IMR-90 (cell line): ENCODE results near the gene GAPVD1. TPM values are rescaled to one million over a fixed set of nuclear protein-coding genes. Genes with fewer than 3 reads are reported as not detected.

ENCODE experiments used
- ATAC-seq: fragments of 200-7000 bp; cut with Tn5 transposase; 2 replicates; pipeline ENCODE4 v1.9.1; 2020; ENCODE audit warnings: low read depth, mild to moderate bottlenecking, moderate library complexity
- BruUV-seq: library from RNA; stranded (reverse); fragments of 400-500 nt; replicated peaks from 2 replicates; lab custom pipeline; 2021; lab: Mats Ljungman, UMichigan
- CTCF ChIA-PET: fragments of 300-600 bp; formaldehyde crosslinking; extraction: SDS; loops from one replicate; lab custom pipeline; 2021; ENCODE audit warnings: antibody characterized with exemption; lab: Yijun Ruan, JAX
- POLR2A ChIA-PET: fragments of 300-600 bp; sonication (Branson Sonifier 250); formaldehyde crosslinking; loops from one replicate; lab custom pipeline; 2022; ENCODE audit warnings: antibody characterized with exemption; ENCODE audit not compliant: unreplicated experiment; lab: Charles Lee
- DNase-seq: peaks from one replicate; pipeline ENCODE4 v3.0.0; 2013
- H2AFZ ChIP-seq: replicated peaks from 2 replicates; pipeline ENCODE3; 2013; ENCODE audit warnings: low read length, mild to moderate bottlenecking; ENCODE audit not compliant: poor library complexity
- H2AK5ac ChIP-seq: 2 replicates; pipeline ENCODE4 v1.6.1; 2013; ENCODE audit warnings: low read depth, low read length, inconsistent platforms
- H2AK9ac ChIP-seq: replicated peaks from 2 replicates; pipeline ENCODE3; 2013; ENCODE audit warnings: mild to moderate bottlenecking, low read depth, low read length, moderate library complexity; ENCODE audit not compliant: poor library complexity
- H2BK120ac ChIP-seq: 2 replicates; pipeline ENCODE4 v1.6.1; 2013; ENCODE audit warnings: low read depth, low read length, inconsistent platforms
- H2BK15ac ChIP-seq: 3 replicates; pipeline ENCODE4 v1.6.1; 2013; ENCODE audit warnings: low read depth, low read length, inconsistent platforms
- H2BK20ac ChIP-seq: 2 replicates; pipeline ENCODE4 v1.6.1; 2013; ENCODE audit warnings: low read depth, mild to moderate bottlenecking, inconsistent platforms, low read length, moderate library complexity
- H2BK5ac ChIP-seq: 2 replicates; pipeline ENCODE4 v1.6.1; 2013; ENCODE audit warnings: mild to moderate bottlenecking, low read depth, low read length, inconsistent platforms; ENCODE audit not compliant: poor library complexity, severe bottlenecking
- H3K14ac ChIP-seq: replicated peaks from 2 replicates; pipeline ENCODE4 v1.6.1; 2013; ENCODE audit warnings: low read depth, low read length, inconsistent platforms
- H3K18ac ChIP-seq: 2 replicates; pipeline ENCODE4 v1.6.1; 2013; ENCODE audit warnings: low read depth, low read length, control low read depth
- H3K23ac ChIP-seq: 2 replicates; pipeline ENCODE4 v1.6.1; 2013; ENCODE audit warnings: low read depth, low read length, inconsistent platforms
- H3K27ac ChIP-seq: 2 replicates; pipeline ENCODE4 v1.5.1; 2013; ENCODE audit warnings: mild to moderate bottlenecking, control low read depth, low read length; ENCODE audit not compliant: insufficient read depth
- H3K27me3 ChIP-seq: 2 replicates; pipeline ENCODE4 v1.6.1; 2013; ENCODE audit warnings: low read length; ENCODE audit not compliant: control insufficient read depth, insufficient read depth
- H3K36me3 ChIP-seq: 2 replicates; pipeline ENCODE4 v1.6.1; 2013; ENCODE audit warnings: low read length, mixed read lengths; ENCODE audit not compliant: control insufficient read depth, insufficient read depth
- H3K4ac ChIP-seq: 2 replicates; pipeline ENCODE4 v1.6.1; 2013; ENCODE audit warnings: low read depth, low read length, inconsistent platforms
- H3K4me1 ChIP-seq: 2 replicates; pipeline ENCODE4 v1.6.1; 2013; ENCODE audit warnings: low read length, mixed read lengths; ENCODE audit not compliant: control insufficient read depth, insufficient read depth
- H3K4me2 ChIP-seq: 2 replicates; pipeline ENCODE4 v1.6.1; 2013; ENCODE audit warnings: low read depth, mild to moderate bottlenecking, control low read depth, low read length, moderate library complexity
- H3K4me3 ChIP-seq: 2 replicates; pipeline ENCODE4 v1.5.1; 2013; ENCODE audit warnings: low read depth, mild to moderate bottlenecking, control low read depth, low read length, moderate library complexity; ENCODE audit not compliant: insufficient read depth
- H3K56ac ChIP-seq: 2 replicates; pipeline ENCODE4 v1.6.1; 2013; ENCODE audit warnings: low read length, inconsistent platforms; ENCODE audit not compliant: insufficient read depth; ENCODE audit errors: extremely low read depth
- H3K79me1 ChIP-seq, 2 experiments: 2 replicates each; pipeline ENCODE4 v1.6.1; 2013; ENCODE audit warnings: low read length in 2 of 2, inconsistent platforms in 1 of 2, low read depth in 1 of 2
- H3K9ac ChIP-seq: 2 replicates; pipeline ENCODE4 v1.6.1; 2013; ENCODE audit warnings: low read depth, low read length, control low read depth
- H3K9me1 ChIP-seq: 2 replicates; pipeline ENCODE4 v1.6.1; 2013; ENCODE audit warnings: low read length, inconsistent platforms; ENCODE audit not compliant: insufficient read depth
- H3K9me3 ChIP-seq: 2 replicates; pipeline ENCODE4 v1.6.1; 2013; ENCODE audit warnings: low read length; ENCODE audit not compliant: control insufficient read depth, insufficient read depth
- H4K20me1 ChIP-seq: 2 replicates; pipeline ENCODE4 v1.6.1; 2013; ENCODE audit warnings: low read length, inconsistent platforms; ENCODE audit not compliant: insufficient read depth
- H4K5ac ChIP-seq: 2 replicates; pipeline ENCODE4 v1.6.1; 2013; ENCODE audit warnings: mild to moderate bottlenecking, low read depth, low read length, control low read depth
- H4K8ac ChIP-seq, 2 experiments: 2 replicates each; pipeline ENCODE4 v1.6.1; 2013; ENCODE audit warnings: low read depth in 2 of 2, low read length in 2 of 2, control low read depth in 1 of 2, inconsistent platforms in 1 of 2
- H4K91ac ChIP-seq: 2 replicates; pipeline ENCODE4 v1.6.1; 2013; ENCODE audit warnings: low read depth, low read length, inconsistent platforms; ENCODE audit not compliant: insufficient read depth
- CEBPB ChIP-seq: IDR thresholded peaks from 2 replicates; pipeline ENCODE4 v1.6.1; 2012; ENCODE audit warnings: low read depth, low read length, improper control_type of control experiment
- ELK1 ChIP-seq: fragments of 150-350 bp; IDR thresholded peaks from 2 replicates; pipeline ENCODE4 v1.6.1; 2016; ENCODE audit warnings: low read depth, mild to moderate bottlenecking, low read length, moderate library complexity, borderline replicate concordance
- FOS ChIP-seq: fragments of 150-350 bp; IDR thresholded peaks from 2 replicates; pipeline ENCODE4 v1.6.1; 2016; ENCODE audit warnings: low read depth, low read length
- MAZ ChIP-seq: IDR thresholded peaks from 2 replicates; pipeline ENCODE4 v1.6.1; 2012; ENCODE audit warnings: low read depth, mild to moderate bottlenecking, low read length, improper control_type of control experiment, moderate library complexity, borderline replicate concordance
- MXI1 ChIP-seq: IDR thresholded peaks from 2 replicates; pipeline ENCODE4 v1.6.1; 2012; ENCODE audit warnings: low read depth, mild to moderate bottlenecking, low read length, moderate library complexity, borderline replicate concordance
- NFE2L2 ChIP-seq: fragments of 150-350 bp; IDR thresholded peaks from 2 replicates; pipeline ENCODE4 v1.6.1; 2016; ENCODE audit warnings: low read depth, mild to moderate bottlenecking, low read length
- POLR2A ChIP-seq: IDR thresholded peaks from 2 replicates; pipeline ENCODE4 v1.6.1; 2012; ENCODE audit warnings: mild to moderate bottlenecking, low read depth, low read length
- RAD21 ChIP-seq: IDR thresholded peaks from 2 replicates; pipeline ENCODE4 v1.6.1; 2012; ENCODE audit warnings: low read length, improper control_type of control experiment
- RCOR1 ChIP-seq: IDR thresholded peaks from 2 replicates; pipeline ENCODE4 v1.6.1; 2012; ENCODE audit warnings: mild to moderate bottlenecking, low read length, improper control_type of control experiment; ENCODE audit not compliant: insufficient replicate concordance
- SMC3 ChIP-seq: fragments of 150-350 bp; IDR thresholded peaks from 2 replicates; pipeline ENCODE4 v1.6.1; 2016; ENCODE audit warnings: low read depth, mild to moderate bottlenecking, antibody characterized with exemption, low read length, moderate library complexity
- USF2 ChIP-seq: fragments of 150-350 bp; IDR thresholded peaks from 2 replicates; pipeline ENCODE4 v1.6.1; 2017; ENCODE audit warnings: mild to moderate bottlenecking, antibody characterized with exemption, low read length, low read depth
- WGBS, 2 experiments: methylation state at CpG; one replicate each; pipeline versions ENCODE4 v1.1.5 to v1.1.7; 2013; ENCODE audit warnings: missing lambda C conversion rate in 2 of 2; ENCODE audit not compliant: insufficient read length in 1 of 2; ENCODE audit errors: extremely low coverage in 2 of 2; 5-methylcytosine and 5-hydroxymethylcytosine counted together
- dilution Hi-C: fragments of 300-500 bp; cut with HindIII; formaldehyde crosslinking; loops from one replicate; pipeline ENCODE4 v1.14.3; 2018; ENCODE audit warnings: low sequenced_read_pairs; ENCODE audit not compliant: unreplicated experiment
- in situ Hi-C: fragments of 300-500 bp; cut with MboI; formaldehyde crosslinking; loops from 3 replicates; pipeline ENCODE4 v1.14.3; 2019; ENCODE audit warnings: low sequenced_read_pairs, inconsistent platforms, mixed read lengths
- intact Hi-C: fragments of 100-400 bp; cut with micrococcal nuclease; formaldehyde crosslinking; loops from 2 replicates; pipeline ENCODE4 v1.10.0; 2022
- polyA plus RNA-seq, 3 experiments: library from polyadenylated mRNA; depleted of rRNA; stranded (reverse); fragments of >200 nt; gene quantifications; 2 replicates each; pipeline ENCODE4 v1.2.3, GENCODE V29; 2012; ENCODE audit warnings: low replicate concordance in 1 of 3
- total RNA-seq: library from RNA; depleted of rRNA; stranded (reverse); fragments of >200 nt; gene quantifications from 2 replicates; pipeline ENCODE4 v1.2.3, GENCODE V29; 2012
- TF ChIP-seq, protein P1 (sequence below): conservative IDR thresholded peaks from 2 replicates; pipeline ENCODE4 v1.5.1; 2012; ENCODE audit warnings: mild to moderate bottlenecking, low read depth, low read length, improper control_type of control experiment

GAPVD1 gene
- total and polyA plus RNA-seq, 2 of the 4 experiments (the other 2 are of a cell fraction): 13.8 to 50.9 TPM

- Histone ChIP-seq H3K27me3 (peaks cover 17% of the 10 kb centered on the region; the same call in 1 of the 2 replicates), H2AFZ (no peak overlapping the region), H3K36me3 (no peaks in the 10 kb centered on the region), H3K23ac (no peak overlapping the region), H3K18ac (no peak overlapping the region), H3K4me2 (no peak overlapping the region), H2BK20ac (no peak overlapping the region), H3K9me1 (no peaks in the 10 kb centered on the region), H3K4me3 (no peak overlapping the region), H3K79me1 (no peaks in the 10 kb centered on the region), H2BK120ac (no peak overlapping the region), H2BK15ac (no peak overlapping the region), H4K91ac (no peak overlapping the region), H4K20me1 (no peaks in the 10 kb centered on the region), H2AK9ac (no peak overlapping the region), H3K9me3 (no peaks in the 10 kb centered on the region), H3K27ac (no peak overlapping the region), H2BK5ac (no peak overlapping the region), H3K14ac (no peak overlapping the region), H3K9ac (no peak overlapping the region), H3K56ac (no peak overlapping the region), H3K4me1 (no peaks in the 10 kb centered on the region), H3K4ac (no peak overlapping the region), H2AK5ac (no peak overlapping the region), H4K5ac (no peak overlapping the region), H4K8ac (no peak overlapping the region)
- intact Hi-C loops: no loop called here
- DNase-seq (no peak), ATAC-seq (no peak)
- in situ Hi-C loops: no loop called here
- dilution Hi-C loops: no loop called here
- BruUV-seq: no TSS peak
- ChIA-PET CTCF (no interaction called here), POLR2A (no interaction called here)
- TF ChIP-seq USF2: no peak
- TF ChIP-seq RAD21: no peak
- no peak for TF ChIP-seq SMC3
- no peak for TF ChIP-seq CEBPB
- TF ChIP-seq ELK1: no peak
- no peak for TF ChIP-seq MAZ
- TF ChIP-seq NFE2L2: no peak
- TF ChIP-seq RCOR1: no peak
- no peak for TF ChIP-seq FOS
- TF ChIP-seq, protein P1, sequence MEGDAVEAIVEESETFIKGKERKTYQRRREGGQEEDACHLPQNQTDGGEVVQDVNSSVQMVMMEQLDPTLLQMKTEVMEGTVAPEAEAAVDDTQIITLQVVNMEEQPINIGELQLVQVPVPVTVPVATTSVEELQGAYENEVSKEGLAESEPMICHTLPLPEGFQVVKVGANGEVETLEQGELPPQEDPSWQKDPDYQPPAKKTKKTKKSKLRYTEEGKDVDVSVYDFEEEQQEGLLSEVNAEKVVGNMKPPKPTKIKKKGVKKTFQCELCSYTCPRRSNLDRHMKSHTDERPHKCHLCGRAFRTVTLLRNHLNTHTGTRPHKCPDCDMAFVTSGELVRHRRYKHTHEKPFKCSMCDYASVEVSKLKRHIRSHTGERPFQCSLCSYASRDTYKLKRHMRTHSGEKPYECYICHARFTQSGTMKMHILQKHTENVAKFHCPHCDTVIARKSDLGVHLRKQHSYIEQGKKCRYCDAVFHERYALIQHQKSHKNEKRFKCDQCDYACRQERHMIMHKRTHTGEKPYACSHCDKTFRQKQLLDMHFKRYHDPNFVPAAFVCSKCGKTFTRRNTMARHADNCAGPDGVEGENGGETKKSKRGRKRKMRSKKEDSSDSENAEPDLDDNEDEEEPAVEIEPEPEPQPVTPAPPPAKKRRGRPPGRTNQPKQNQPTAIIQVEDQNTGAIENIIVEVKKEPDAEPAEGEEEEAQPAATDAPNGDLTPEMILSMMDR: no peak
- no peak for TF ChIP-seq MXI1
- TF ChIP-seq POLR2A: no peak
- WGBS, 2 experiments: no CpG with 5 or more reads among the region's 5 CpGs
Observed at GRCh38 chr9:125379208-125379607, 117.6 kb downstream of the GAPVD1 start.
